HCT116 (cell line): ENCODE data around the gene LSS.

Source experiments
- EZH2 ChIP-seq: fragments of 200-600 bp; sonication (generic); IDR thresholded peaks from 2 replicates; pipeline ENCODE4 v1.6.1; 2017; ENCODE audit warnings: antibody characterized with exemption, mixed run types
- POLR2A ChIP-seq: IDR thresholded peaks from 2 replicates; pipeline ENCODE4 v1.7.0; 2011; ENCODE audit warnings: borderline replicate concordance; ENCODE audit not compliant: insufficient read depth, insufficient read length; ENCODE audit errors: extremely low read depth
- RAD21 ChIP-seq: IDR thresholded peaks from 2 replicates; pipeline ENCODE4 v1.6.1; 2012; ENCODE audit warnings: low read depth, mild to moderate bottlenecking
- SIN3A ChIP-seq: IDR thresholded peaks from 2 replicates; pipeline ENCODE4 v1.6.1; 2012; ENCODE audit warnings: low read depth
- YY1 ChIP-seq: IDR thresholded peaks from 2 replicates; pipeline ENCODE4 v1.6.1; 2011; ENCODE audit warnings: low read length, low read depth, moderate library complexity, mild to moderate bottlenecking; ENCODE audit not compliant: insufficient replicate concordance; ENCODE audit errors: extremely low read depth
- ZNF274 ChIP-seq: fragments of 200-500 bp; sonication (Bioruptor generic); IDR thresholded peaks from 2 replicates; pipeline ENCODE4 v1.6.1; 2014; ENCODE audit warnings: mild to moderate bottlenecking, low read depth, low read length, inconsistent platforms
- TF ChIP-seq, protein P1 (sequence below), 3 experiments: fragments of 200-600 bp in 1 of 3; sonication (generic) in 1 of 3; IDR thresholded peaks in 2 of 3; conservative IDR thresholded peaks in 1 of 3; 2 replicates each; pipeline ENCODE4 v1.5.1; 2012 to 2017; ENCODE audit warnings: low read depth in 2 of 3, low read length in 2 of 3, antibody characterized with exemption in 1 of 3, borderline replicate concordance in 1 of 3, control low read depth in 1 of 3, mild to moderate bottlenecking in 1 of 3, mixed read lengths in 1 of 3, mixed run types in 1 of 3, moderate library complexity in 1 of 3; ENCODE audit not compliant: insufficient read depth in 1 of 3

DNA sequence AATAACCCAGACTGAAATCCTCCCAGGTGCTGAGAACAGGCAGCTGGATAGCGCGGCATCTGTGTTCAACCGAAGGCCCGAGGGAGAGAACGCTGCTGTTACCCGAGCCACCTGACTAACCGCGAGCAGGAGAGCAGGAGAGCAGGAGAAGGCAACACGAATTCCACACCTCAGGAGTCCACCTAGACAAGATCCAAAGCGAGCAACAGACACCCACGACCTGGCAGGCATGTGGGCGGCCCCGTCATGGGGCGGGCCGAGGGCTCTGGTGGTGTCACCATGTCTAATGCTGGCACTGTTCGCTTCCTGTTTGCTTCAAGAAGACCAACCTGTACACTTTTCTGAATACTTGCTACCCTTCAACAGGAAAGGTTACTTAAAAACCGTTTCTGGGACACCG, 23.4 kb downstream of the LSS start:
- no peak for TF ChIP-seq YY1
- TF ChIP-seq, protein P1, sequence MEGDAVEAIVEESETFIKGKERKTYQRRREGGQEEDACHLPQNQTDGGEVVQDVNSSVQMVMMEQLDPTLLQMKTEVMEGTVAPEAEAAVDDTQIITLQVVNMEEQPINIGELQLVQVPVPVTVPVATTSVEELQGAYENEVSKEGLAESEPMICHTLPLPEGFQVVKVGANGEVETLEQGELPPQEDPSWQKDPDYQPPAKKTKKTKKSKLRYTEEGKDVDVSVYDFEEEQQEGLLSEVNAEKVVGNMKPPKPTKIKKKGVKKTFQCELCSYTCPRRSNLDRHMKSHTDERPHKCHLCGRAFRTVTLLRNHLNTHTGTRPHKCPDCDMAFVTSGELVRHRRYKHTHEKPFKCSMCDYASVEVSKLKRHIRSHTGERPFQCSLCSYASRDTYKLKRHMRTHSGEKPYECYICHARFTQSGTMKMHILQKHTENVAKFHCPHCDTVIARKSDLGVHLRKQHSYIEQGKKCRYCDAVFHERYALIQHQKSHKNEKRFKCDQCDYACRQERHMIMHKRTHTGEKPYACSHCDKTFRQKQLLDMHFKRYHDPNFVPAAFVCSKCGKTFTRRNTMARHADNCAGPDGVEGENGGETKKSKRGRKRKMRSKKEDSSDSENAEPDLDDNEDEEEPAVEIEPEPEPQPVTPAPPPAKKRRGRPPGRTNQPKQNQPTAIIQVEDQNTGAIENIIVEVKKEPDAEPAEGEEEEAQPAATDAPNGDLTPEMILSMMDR (IDR thresholded peaks at IDR 0.05 in 2 of 3, conservative IDR thresholded peaks at IDR 0.05 in 1 of 3; ENCODE audit: borderline replicate concordance in 1 of 3, insufficient read depth in 1 of 3, low read depth in 2 of 3, low read length in 2 of 3) = no peak
- no peak for TF ChIP-seq EZH2
- no peak for TF ChIP-seq POLR2A
- TF ChIP-seq ZNF274 = no peak
- no peak for TF ChIP-seq RAD21
- no peak for TF ChIP-seq SIN3A
